Uterus (tissue), 2 donors: ENCODE data around the gene NECTIN4.

Experiments used
- CTCF ChIP-seq, 4 experiments: fragments of 200-600 bp in 2 of 4; fragments of 450-650 bp in 2 of 4; sonication (generic) in 2 of 4; IDR thresholded peaks; one replicate each; pipeline ENCODE4 v1.5.1; 2016 to 2019; ENCODE audit warnings: antibody characterized with exemption in 4 of 4, mild to moderate bottlenecking in 2 of 4, moderate library complexity in 1 of 4
- POLR2A ChIP-seq, 2 donors: fragments of 450-650 bp; IDR thresholded peaks; one replicate each; pipeline ENCODE4 v1.6.1; 2016; ENCODE audit warnings: antibody characterized with exemption in 2 of 2, mild to moderate bottlenecking in 1 of 2, moderate library complexity in 1 of 2

GRCh38 chr1:161052899-161053298, 36.5 kb downstream of the NECTIN4 start:
- TF ChIP-seq POLR2A (IDR thresholded peaks at IDR 0.05) (no peak), CTCF (IDR thresholded peaks at IDR 0.05) (no peak)
